T-helper 1 cell (primary cell): ENCODE results near the gene NOP9.

Experiments
- DNase-seq, 5 donors: peaks; one replicate each; pipeline ENCODE4 v3.0.0-alpha.2; 2012 to 2020
- total RNA-seq, 4 donors: gene quantifications; one replicate each; lab custom pipeline; 2026; lab: John Stamatoyannopoulos, UW

The NOP9 gene, protein sequence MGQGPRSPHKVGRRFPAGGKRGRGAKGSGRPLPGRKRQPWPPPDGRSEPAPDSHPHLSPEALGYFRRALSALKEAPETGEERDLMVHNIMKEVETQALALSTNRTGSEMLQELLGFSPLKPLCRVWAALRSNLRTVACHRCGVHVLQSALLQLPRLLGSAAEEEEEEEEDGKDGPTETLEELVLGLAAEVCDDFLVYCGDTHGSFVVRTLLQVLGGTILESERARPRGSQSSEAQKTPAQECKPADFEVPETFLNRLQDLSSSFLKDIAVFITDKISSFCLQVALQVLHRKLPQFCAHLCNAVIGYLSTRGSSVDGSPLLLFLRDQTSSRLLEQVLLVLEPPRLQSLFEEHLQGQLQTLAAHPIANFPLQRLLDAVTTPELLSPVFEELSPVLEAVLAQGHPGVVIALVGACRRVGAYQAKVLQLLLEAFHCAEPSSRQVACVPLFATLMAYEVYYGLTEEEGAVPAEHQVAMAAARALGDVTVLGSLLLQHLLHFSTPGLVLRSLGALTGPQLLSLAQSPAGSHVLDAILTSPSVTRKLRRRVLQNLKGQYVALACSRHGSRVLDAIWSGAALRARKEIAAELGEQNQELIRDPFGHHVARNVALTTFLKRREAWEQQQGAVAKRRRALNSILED
- 56.9 to 83.3 (median 71.9) reads per million in 4 donors for total RNA-seq

DNA sequence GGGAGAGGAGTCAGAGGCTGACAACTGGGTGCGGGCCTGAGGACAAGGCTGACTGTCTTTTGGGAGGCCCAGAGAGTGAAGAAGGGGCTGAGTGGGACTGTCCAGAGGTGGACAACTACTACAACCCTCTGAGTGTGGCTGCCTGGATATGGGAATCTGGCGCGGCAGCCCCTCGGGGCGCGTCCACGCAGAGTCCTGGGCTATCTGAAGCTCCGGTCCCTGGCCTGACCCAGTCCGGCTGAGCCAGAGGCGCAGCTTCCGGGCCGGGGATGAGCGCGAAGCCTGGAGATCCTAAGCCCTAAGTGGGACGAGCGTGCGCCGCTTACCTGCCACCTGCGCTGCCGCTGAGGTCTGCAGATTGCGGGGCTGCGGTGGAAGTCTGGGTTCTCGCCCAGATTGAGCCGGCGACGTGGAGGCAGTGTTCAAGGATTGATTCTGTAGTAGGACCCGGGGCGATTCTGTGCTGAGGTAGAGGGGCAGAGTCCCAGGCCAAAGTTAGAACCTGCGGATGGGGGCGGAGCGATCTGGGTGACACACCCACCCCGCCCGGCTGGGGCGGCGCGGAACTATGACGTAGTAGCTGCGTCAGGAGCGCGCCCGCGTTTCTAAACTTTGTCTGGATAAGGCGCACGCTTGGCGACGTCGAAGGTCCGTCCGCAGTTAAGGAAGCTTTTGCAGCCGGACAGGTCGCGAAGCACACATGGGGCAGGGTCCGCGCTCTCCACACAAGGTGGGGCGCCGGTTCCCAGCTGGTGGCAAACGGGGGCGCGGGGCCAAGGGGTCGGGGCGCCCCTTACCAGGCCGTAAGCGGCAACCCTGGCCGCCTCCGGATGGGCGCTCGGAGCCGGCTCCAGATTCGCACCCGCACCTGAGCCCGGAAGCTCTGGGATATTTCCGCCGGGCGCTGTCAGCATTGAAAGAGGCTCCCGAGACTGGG is at the start of gene NOP9, which contains the start of gene DHRS1:
NOP9 (plus strand) TSS at position 596 of the 937 bp plus-strand sequence; CDS start at position 701, 105 bp downstream.
DHRS1 (minus strand) TSS at position 526 of the 937 bp plus-strand sequence. CDS start 674 bp downstream, outside the sequence.
- peak; percentile 76 to 92 (median 88) for DNase-seq

DNA sequence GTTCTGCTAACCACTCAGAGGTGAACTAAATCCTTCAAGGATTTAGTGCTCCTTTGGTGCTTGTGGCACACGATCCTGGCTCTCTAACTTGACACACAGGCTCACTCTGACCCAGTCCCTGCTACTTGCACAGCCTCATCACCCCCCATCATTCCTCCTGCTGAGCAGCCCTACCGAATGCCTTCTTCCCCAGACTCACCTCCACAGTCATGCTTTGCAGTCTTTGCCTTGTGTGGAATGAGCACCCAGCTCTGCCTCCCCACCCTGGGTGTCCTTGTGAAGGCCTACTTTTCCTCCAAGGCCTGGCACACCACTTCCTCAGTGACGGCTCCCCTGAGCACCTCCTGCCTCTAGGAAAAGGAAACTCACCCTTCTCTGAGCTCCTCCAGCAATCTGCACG is 49.3 kb upstream of the NOP9 start:
- no peak for DNase-seq

DNA sequence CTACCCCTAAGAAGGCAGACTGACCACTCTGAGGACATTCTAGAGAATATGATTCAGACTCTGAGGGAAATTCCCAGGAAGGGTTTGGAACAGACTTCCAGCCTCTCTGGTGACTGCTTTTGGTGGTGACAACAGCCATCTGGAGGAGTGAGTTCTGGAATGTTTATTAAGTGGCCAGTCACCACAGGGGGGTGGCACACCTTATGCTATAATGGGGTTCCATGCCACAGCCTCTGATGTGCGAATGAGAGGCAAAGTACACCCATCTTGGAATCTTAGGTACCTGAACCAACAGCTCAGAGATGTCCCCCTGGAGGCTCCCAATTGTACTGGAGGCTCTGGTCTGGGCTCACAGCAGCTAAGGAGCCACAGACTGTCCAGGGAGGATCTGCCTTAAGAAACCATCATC is 47.8 kb upstream of the NOP9 start:
- no peak for DNase-seq

DNA sequence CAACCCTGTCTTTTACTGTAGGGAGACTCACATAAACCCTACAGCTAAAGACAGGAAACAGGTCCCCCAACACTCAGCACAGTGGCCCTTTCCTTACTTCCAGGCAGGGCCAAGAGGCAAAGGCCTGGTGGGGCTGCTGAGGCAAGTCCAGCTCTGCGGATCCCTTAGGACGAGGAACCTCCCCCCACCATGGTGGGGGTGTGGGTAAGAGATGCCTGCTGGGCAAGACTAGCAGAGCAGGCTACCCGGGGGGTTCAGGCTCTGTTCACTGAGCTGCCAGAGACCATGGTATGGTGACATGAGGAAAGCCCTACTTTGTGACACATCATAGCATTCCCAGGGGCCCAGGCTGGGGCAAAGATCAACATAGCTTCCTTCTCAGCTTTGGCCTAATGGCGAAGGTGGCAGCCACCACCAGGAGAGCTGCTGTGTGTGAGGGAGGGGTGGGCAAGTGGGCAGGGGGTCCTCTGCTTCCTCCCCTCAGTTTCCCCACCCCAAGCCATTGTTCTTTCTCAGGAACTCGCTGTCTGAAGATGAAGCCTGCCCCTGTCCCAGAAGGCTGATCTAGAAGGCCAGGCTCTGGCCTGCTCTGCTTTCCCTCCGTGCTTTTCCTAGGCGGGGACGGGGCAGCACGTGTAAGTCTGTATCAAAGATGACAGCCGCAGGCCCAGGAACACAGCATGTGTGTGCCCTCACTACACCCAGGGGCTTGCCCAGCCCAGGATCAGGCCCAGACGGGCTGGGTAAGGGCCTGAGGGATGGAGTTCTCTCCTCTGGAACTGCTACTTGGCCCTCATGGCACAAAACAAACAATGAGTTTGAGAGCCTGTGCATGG is 47.1 kb upstream of the NOP9 start:
- DNase-seq: no peak

DNA sequence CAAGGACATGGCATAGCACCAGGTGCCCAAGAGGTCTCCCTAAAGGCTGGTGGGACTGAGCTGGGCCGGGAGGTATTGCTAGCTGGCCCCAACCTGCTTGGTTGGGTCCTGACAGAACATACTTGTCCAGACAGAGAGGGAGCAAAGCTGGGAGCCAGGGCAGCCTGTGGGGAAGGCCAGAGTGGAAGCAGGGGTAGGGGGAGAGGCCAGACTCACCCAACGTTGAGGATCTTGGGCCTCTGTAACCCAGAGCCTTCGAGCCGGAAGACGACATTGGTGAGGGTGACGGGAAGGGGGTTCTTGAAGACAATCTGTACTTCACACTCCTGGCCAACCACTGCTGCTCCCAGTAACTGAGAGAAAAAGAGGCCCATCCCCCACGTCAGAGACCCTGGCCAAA is 45.7 kb upstream of the NOP9 start:
- DNase-seq: no peak

DNA sequence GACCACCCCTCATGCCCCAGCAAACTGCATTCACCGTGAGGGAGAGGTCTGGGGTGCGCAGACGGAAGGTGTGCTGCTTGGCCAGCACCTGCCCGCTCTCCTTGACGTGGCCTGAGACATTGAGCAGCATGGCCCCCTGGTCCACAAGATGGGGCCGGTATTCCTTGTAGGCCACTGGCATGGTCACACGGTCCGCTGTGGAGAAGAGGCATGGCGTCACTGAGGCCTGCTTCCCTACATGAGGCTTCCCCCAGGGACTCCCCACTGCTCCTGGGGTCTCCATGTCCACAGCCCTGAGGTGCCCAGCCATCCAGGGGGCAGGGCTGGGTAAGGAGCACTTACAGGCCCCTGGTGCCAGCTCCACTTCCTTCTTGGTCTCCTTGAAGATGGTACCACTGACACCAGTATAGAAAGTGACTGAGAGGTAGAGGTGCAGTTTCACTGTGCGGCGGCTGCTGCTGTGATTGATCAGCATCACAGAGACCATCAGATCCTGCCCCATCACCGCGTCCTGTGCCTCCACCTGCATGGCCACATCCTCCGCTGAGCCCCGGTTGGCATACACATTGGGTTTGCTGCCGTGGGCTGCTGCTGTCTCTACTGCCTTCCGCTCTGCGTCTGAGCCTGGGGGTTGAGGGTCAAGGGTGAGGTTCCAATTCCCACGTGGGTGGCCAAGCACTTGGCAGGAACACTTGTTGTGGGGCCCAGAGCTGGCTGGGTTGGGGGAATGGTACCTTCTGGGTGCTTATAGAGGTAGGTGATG is 44.8 kb upstream of the NOP9 start:
- DNase-seq: no peak

DNA sequence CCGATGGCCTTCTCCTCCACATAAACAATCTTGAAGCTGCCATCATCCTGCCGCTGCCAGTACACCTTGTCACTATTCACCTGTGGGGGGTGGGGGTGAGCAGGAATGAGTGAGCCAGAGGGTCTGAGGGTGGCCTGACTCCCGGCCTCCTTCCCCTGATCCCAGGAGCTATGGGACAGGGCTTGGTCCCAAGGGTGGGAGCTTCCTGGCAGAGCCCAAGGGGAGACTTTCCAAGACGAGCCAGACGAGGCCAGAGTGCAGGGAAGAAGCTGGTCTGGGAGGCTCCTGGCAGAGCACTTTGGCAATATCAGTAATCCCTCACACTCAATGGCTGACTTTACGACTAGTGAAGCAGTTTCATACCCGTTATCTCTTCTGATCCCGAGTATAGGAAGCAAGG is 44.2 kb upstream of the NOP9 start:
- no peak for DNase-seq

DNA sequence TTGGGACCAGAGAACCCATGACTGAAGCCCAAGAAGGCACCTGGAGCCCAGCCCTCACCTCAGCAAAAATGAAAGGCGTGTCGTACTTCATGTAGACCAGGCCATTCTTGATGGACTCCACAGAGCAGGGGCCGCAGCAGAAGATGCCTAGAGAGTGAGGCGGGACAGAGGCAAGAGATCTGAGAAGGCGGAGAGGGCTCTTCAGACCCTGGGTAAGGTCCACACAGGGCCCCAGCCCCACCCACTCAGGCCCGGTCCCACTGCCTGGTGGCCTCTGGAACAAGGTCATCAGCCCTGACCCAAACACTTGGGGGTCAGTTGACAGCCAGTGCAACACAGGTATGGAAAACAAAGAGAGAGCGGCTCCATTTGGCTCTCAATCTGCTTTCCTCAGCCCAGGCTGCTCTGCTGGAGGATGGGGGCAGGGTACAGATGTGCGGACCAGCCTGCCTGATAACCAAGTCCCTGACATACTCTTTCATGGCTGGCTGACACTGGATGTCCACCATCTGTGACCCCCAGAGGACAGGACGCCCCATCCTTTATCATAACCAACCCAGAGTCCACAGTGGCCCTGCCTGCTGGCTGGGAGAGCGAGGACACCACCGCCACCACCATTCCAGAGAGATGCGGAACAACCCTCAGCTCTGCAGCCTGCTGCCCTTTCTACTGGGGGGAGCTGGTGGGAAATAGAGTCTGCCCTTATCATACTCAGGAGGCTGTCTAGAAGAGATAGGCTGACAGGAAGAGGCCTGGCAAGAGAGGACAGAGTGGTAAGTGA is 43.5 kb upstream of the NOP9 start:
- no peak for DNase-seq

DNA sequence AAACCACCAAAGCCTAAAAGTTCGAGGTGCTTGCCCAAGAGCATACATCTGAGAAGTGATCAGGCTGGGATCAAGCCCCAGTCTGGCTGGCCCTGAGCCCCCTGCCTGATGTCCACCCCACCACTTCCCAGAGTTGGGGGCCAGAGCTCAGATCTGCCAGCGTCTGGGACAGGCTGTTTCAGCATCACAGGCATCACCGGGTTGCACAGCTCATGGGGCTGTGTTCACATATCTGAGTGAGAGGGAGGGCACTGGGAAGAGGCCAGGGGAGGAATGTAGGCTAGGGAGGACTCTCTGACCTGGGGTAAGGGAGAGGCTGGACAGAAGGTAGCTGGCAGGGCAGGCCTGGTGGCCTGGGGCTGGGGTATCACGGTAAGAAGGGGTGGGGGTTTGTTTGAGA is 42.7 kb upstream of the NOP9 start:
- no peak for DNase-seq

DNA sequence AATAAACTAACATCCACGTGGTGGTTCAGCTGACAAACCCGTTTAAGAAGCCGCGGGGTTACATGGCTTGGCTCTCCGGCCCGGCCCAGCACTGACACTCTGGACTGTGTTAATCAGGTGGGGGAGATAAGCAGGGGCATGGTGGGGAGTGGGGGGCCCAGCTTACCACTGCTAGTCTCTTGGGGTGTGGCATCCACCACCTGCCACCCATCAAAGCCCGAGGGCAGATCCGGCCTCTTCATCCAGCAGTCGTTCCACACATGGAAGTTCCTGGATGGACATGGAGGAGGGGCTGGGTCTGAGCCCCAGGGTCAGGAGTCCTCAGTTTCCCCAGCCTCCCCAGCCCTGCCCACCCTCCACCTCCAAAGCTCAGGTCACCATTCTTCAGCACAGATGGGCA is 41.5 kb upstream of the NOP9 start:
- no peak for DNase-seq

DNA sequence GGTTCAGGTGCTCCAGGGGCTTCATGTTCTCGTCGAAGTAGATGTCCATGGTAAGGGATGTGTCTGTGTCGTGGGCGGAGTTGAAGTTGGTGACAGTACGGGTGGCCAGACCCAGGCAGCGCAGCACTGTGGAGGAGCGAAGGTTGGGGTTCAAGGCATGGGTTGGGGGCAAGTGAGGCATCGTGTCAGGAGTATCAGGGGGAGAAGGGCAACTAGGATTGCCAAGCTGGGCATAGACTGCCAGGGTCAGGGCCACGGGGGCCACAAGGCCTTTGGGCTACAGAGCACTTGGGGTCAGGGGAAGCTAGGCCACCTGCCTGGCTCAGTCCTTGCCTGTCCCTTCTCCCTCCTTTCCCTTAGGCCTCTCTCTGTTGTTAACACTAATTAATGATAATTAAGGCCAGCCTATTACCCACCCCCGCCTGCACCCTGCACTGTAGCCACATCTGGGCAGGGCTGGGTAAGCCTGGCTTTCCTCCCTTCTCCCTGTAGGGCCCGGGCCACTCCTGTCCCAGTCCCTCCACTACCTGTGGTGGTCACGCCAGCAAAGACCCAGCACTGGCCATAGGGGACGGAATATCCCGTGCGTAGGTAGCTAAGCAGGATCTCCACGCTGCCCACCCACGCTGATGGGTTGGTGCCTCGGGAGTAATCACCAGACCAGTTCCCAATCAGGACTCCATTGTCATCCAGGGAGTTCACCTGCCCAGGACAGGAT is 40.9 kb upstream of the NOP9 start:
- no peak for DNase-seq

DNA sequence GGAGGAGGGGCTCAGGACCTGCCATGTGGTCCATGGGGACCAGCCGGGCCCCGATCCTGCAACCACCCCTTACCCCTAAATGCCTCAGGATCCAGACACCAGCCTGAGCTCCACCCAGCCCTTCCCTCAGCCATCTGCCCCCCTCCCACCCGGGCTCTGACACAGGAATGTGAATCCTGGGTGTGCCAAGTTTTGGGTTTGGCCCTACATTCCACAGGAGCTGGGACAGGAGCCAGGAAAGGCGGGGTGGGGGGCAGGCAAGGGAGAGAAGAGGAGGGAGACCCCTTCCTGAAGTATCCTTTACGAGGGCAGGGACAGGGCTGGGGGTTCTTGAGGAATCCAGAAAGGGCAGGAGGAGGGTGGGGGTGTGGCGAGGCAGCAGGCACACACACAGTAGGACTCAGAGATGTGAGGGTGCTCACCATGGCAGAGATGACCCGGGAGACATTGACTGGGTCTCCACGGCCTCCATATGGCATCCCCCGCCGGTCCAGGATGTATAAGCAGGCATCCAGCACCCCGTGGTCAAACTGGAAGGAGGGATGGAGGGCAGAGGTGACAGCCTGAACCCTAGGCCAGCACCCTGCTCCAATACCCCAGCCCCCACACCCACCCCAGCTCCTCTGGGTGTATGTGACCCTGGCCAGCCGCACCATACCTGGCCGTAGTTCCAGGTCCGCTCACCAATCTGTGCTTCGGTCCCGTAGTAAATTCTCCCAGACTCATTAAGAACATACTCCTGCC is 40.2 kb upstream of the NOP9 start:
- DNase-seq: no peak

DNA sequence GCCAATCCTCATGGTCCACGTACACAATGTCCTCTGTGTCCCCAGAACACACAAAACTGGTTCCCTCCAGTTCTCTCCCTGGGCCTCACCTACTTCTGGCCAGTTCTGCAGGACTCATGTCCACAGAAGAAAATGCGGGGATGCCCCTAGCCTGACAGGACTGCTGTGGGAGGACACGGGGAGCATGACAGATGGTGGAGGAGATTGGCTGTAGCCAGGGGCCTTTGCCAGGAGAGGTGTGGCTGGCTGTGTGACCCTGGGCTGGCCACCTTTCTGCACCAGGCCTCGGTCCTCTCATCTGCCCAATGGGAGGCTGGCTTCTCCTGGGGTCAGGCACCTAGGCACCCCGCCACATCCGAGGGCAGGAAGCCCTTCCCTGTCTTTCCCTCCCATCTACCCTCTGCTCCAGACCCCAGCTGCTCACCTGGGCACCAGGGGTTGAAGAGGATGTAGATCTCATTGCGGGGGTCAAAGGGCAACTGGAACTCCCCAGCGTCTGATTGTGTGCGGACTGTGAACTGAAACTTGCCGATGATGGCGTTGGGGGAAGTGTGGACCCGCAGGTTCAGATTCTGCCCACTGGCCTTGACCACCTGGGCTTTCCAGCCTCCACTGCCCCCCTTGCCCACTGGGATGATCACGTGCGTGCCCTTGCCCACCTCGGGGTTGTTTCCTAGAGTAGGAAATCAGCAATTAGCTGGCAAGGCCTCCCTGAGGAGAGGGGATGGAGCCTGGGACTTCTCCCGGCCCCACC is 39.4 kb upstream of the NOP9 start:
- no peak for DNase-seq

DNA sequence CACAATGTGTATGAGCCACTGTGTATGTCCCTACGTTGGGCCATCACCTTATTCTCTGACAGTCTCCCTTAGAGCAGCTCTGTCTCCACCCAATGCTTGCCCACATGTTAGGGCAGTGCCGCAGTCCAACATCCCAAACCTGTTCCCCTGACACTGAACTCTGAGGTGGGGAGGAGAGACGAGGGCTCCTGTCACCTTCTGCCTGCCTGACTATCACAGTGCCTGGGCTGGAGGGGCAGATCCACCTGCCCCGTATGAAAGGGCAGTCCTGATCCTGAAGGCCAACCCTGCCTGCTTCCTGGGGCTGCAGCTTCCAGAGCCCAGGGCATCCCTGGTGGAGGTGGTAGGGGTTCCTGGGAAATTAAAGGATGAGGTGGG is 38.9 kb upstream of the NOP9 start:
- DNase-seq: no peak

DNA sequence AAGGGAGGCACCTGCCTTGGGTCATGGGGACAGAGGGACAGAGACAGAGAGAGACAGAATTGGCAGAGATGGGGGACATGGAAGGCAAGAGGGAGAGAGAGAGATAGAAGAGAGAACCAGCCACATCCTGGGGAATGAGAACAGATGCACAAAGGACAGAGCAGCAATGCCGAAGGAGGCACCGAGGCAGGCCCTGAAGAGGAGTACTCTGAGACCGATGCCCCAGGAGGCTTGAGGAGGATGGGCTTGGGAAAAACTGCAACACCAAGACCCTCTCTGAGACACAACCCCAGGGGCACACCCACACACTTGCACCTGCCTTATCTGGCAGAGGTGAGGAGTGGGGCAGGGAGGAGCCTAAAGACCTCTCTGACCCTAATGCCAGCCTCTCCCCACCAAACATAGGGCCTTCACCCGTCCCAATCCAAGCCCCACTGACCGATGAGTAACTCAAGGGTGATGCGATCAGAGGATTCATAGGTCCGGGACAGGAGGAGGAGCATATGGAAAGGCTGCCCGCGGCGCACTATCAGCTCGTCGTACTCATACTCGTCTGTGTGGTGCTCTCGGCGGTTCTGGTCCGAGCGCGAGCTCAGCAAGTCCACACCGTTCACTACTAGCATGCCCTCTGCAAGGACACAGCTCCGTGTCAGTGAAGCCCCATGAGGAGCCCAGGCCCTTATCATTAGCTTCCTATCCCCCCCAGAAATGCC is 38.2 kb upstream of the NOP9 start:
- DNase-seq: no peak

DNA sequence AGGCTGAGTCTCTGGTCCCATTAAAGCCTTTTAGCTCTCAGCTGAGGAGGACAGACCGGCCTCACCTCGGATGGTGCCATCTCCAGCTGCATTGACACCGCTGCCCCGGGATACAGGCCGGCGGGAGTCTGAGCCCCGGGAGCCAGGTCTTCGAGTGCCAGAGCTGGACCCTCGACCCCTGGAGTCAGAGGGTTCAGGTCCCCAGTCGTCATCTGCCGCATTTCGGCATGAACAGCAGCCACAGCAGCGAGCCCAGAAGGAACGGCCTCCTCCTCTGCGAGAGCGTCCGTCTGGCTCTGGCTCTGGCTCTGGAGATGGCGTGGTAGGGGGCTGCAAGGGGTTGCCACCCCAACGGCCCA is 37.7 kb upstream of the NOP9 start:
- DNase-seq: no peak

DNA sequence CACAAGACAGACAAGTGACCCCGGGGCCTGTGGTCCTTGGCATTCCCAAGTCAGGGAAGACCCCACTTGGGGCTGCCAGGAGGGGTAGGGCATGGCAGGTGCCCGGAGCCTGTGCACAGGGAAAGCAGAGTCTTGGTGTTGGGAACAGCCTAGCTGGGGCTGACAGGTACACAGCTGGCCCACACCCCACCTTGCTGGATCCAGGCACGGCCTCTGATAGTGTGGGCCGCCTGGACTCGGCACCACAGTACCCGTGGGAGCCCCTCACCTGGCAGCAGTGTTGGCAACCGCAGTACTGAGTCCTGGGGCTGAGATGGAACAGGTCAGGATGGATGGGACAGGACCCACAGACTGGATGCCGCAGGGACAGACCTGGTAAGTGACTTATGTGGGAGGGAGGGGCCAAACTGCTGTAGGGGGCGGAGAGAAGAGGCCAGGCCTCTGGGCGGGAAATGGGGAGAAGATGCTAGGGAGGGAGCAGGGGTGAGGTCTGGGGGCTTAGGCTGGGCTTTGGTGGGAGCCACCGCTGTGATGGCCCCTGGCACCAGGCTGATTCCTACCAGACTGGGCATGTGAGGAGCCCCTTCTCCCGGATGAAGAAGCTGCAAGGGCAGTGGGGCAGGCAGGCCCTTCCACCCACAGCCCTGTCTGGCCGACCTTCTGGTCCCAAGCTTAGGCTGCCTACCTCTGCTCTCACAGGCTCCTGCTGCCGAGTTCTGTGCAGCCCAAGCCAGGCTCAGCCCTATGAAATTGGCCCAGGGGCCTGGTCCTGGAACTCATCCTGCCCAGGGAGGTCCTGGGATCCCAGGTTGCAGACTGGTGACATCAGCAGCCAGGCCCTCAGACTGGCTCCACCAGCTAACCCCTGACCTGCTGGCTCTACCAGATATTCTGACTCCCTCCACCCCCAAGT is 36.6 kb upstream of the NOP9 start, which contains the start of gene TGM1:
TGM1 (minus strand) TSS at position 357 of the 913 bp plus-strand sequence. CDS start 825 bp downstream, outside the sequence.
- DNase-seq: no peak
